ENCODE results near the gene ITGB8.

Gene ITGB8

GRCh38 chr7:20338285-20338684, 7.6 kb downstream of the ITGB8 start:
- Histone ChIP-seq H3K9ac (ENCODE audit: low read depth, low read length) (no peak overlapping the region), H4K20me1 (ENCODE audit: insufficient read depth, low read length) (no peaks in the 10 kb centered on the region), H3K79me2 (ENCODE audit: insufficient read depth, low read length) (no peaks in the 10 kb centered on the region), H3K36me3 (ENCODE audit: insufficient read depth, low read length) (no peaks in the 10 kb centered on the region), H3K27me3 (ENCODE audit: insufficient read depth, low read length, poor library complexity) (no peaks in the 10 kb centered on the region), H3K4me3 (ENCODE audit: low read depth in 1 of 2, low read length in 2 of 2) (no peak overlapping the region), H2AFZ (ENCODE audit: low read depth, low read length) (no peak overlapping the region), H3K4me1 (ENCODE audit: insufficient read depth, low read length) (no peaks in the 10 kb centered on the region), H3K9me3 (ENCODE audit: insufficient read depth, low read length, severe bottlenecking) (no peaks in the 10 kb centered on the region), H3K4me2 (ENCODE audit: insufficient read depth, low read length) (no peak overlapping the region), H3K27ac (ENCODE audit: low read length) (no peak overlapping the region)
- no peak for TF ChIP-seq CTCF (IDR thresholded peaks at IDR 0.05; ENCODE audit: borderline replicate concordance, extremely low read depth, low read length, poor library complexity, severe bottlenecking)
- TF ChIP-seq EZH2 (IDR thresholded peaks at IDR 0.05; ENCODE audit: borderline replicate concordance, low read depth, low read length, severe bottlenecking), result no peak
- DNase-seq, result no peak
- no peak for ATAC-seq (ENCODE audit: insufficient read depth, low read depth)

- DNase-seq (no peak), ATAC-seq (ENCODE audit: insufficient read depth, low read depth) (no peak)
- Histone ChIP-seq H3K9ac (ENCODE audit: low read depth, low read length) (no peak overlapping the region), H3K4me3 (ENCODE audit: low read depth in 1 of 2, low read length in 2 of 2) (no peak overlapping the region), H2AFZ (ENCODE audit: low read depth, low read length) (no peak overlapping the region), H3K36me3 (ENCODE audit: insufficient read depth, low read length) (no peaks in the 10 kb centered on the region), H3K4me2 (ENCODE audit: insufficient read depth, low read length) (no peak overlapping the region), H3K27ac (ENCODE audit: low read length) (no peak overlapping the region), H3K9me3 (ENCODE audit: insufficient read depth, low read length, severe bottlenecking) (no peaks in the 10 kb centered on the region), H4K20me1 (ENCODE audit: insufficient read depth, low read length) (no peaks in the 10 kb centered on the region), H3K4me1 (ENCODE audit: insufficient read depth, low read length) (no peaks in the 10 kb centered on the region), H3K27me3 (ENCODE audit: insufficient read depth, low read length, poor library complexity) (no peaks in the 10 kb centered on the region), H3K79me2 (ENCODE audit: insufficient read depth, low read length) (no peaks in the 10 kb centered on the region)
- no peak for TF ChIP-seq CTCF (IDR thresholded peaks at IDR 0.05; ENCODE audit: borderline replicate concordance, extremely low read depth, low read length, poor library complexity, severe bottlenecking)
- no peak for TF ChIP-seq EZH2 (IDR thresholded peaks at IDR 0.05; ENCODE audit: borderline replicate concordance, low read depth, low read length, severe bottlenecking)
Observed at GRCh38 chr7:20340839-20341238, 10.1 kb downstream of the ITGB8 start.

- Histone ChIP-seq H3K9ac (ENCODE audit: low read depth, low read length) (no peak overlapping the region), H3K4me1 (ENCODE audit: insufficient read depth, low read length) (no peaks in the 10 kb centered on the region), H3K4me3 (ENCODE audit: low read depth in 1 of 2, low read length in 2 of 2) (no peak overlapping the region), H3K4me2 (ENCODE audit: insufficient read depth, low read length) (no peak overlapping the region), H2AFZ (ENCODE audit: low read depth, low read length) (no peak overlapping the region), H3K9me3 (ENCODE audit: insufficient read depth, low read length, severe bottlenecking) (no peaks in the 10 kb centered on the region), H3K27me3 (ENCODE audit: insufficient read depth, low read length, poor library complexity) (no peaks in the 10 kb centered on the region), H3K36me3 (ENCODE audit: insufficient read depth, low read length) (no peaks in the 10 kb centered on the region), H3K27ac (ENCODE audit: low read length) (no peak overlapping the region), H3K79me2 (ENCODE audit: insufficient read depth, low read length) (no peaks in the 10 kb centered on the region), H4K20me1 (ENCODE audit: insufficient read depth, low read length) (no peaks in the 10 kb centered on the region)
- ATAC-seq (ENCODE audit: insufficient read depth, low read depth) (no peak), DNase-seq (no peak)
- no peak for TF ChIP-seq CTCF (IDR thresholded peaks at IDR 0.05; ENCODE audit: borderline replicate concordance, extremely low read depth, low read length, poor library complexity, severe bottlenecking)
- no peak for TF ChIP-seq EZH2 (IDR thresholded peaks at IDR 0.05; ENCODE audit: borderline replicate concordance, low read depth, low read length, severe bottlenecking)
Observed at GRCh38 chr7:20343205-20343604, 12.5 kb downstream of the ITGB8 start.

- Histone ChIP-seq H3K9ac (ENCODE audit: low read depth, low read length) (no peak overlapping the region), H2AFZ (ENCODE audit: low read depth, low read length) (no peak overlapping the region), H3K36me3 (ENCODE audit: insufficient read depth, low read length) (no peaks in the 10 kb centered on the region), H3K9me3 (ENCODE audit: insufficient read depth, low read length, severe bottlenecking) (no peaks in the 10 kb centered on the region), H3K4me3 (ENCODE audit: low read depth in 1 of 2, low read length in 2 of 2) (no peak overlapping the region), H3K27me3 (ENCODE audit: insufficient read depth, low read length, poor library complexity) (no peaks in the 10 kb centered on the region), H4K20me1 (ENCODE audit: insufficient read depth, low read length) (no peaks in the 10 kb centered on the region), H3K4me2 (ENCODE audit: insufficient read depth, low read length) (no peak overlapping the region), H3K27ac (ENCODE audit: low read length) (no peak overlapping the region), H3K79me2 (ENCODE audit: insufficient read depth, low read length) (no peaks in the 10 kb centered on the region), H3K4me1 (ENCODE audit: insufficient read depth, low read length) (no peaks in the 10 kb centered on the region)
- TF ChIP-seq EZH2 (IDR thresholded peaks at IDR 0.05; ENCODE audit: borderline replicate concordance, low read depth, low read length, severe bottlenecking) (no peak), CTCF (IDR thresholded peaks at IDR 0.05; ENCODE audit: borderline replicate concordance, extremely low read depth, low read length, poor library complexity, severe bottlenecking) (no peak)
- no peak for ATAC-seq (ENCODE audit: insufficient read depth, low read depth)
- DNase-seq, result no peak
Observed at GRCh38 chr7:20343941-20344340, 13.2 kb downstream of the ITGB8 start.

All from DND-41 (cell line).